Left ventricle myocardium superior (tissue), 1 donor: Measurements from ENCODE around the gene LCMT1. TPM values are rescaled to one million over a fixed set of nuclear protein-coding genes. Genes with fewer than 3 reads are reported as not detected.
"Not testable (repeated sequence)": the region's sequence is repeated elsewhere in the genome, so short reads cannot be mapped to it uniquely, and the experiment has no call there.

Experiments
- ATAC-seq: fragments of 200-7000 bp; cut with Tn5 transposase; one replicate; pipeline ENCODE4 v1.9.1; 2020; ENCODE audit warnings: mild to moderate bottlenecking, moderate library complexity
- DNase-seq: peaks from one replicate; pipeline ENCODE4 v3.0.0-alpha.2; 2020
- intact Hi-C: fragments of 100-400 bp; cut with micrococcal nuclease; formaldehyde crosslinking; loops from one replicate; pipeline ENCODE4 v1.11.0; 2022
- long read RNA-seq: library from polyadenylated mRNA; unstranded; transcript quantifications from one replicate; pipeline ENCODE4 v2.0.0, GENCODE V29; 2021
- total RNA-seq: library from RNA; stranded (reverse); fragmentation: NEBNext Ultra II Directional; extraction: Animal tissue kit (Norgen Biotek cat#: 25700); gene quantifications from one replicate; pipeline ENCODE4 v1.2.1, GENCODE V29; 2021
- donor health status: DM: no; HTN: yes; CAD: no; lungs with severe emphysema.

LCMT1 gene
- 41.7 TPM for total RNA-seq
- long read RNA-seq, transcript LCMT1-202 (9 exons, 989 nt), result minor isoform, 7 of 112 reads
- long read RNA-seq, transcript LCMT1-203 (11 exons, 1,368 nt), result major isoform, 88 of 112 reads
- long read RNA-seq, partial matches to known transcripts, result 1 of 112 reads
- long read RNA-seq, other reads (novel, unspliced or antisense), result 15 of 112 reads

- peak; percentile 88 for ATAC-seq
- intact Hi-C loops, result loop anchor here (10.0 kb wide), 1 partner anchor 47 kb away; no protein-coding TSS in a partner anchor
- peak; percentile 91 for DNase-seq
These were observed at the start of gene LCMT1 for GRCh38 chr16:25111403-25112166. TSS of gene LCMT1 (plus strand) at chr16:25111742. CDS start at chr16:25111884, 142 bp downstream.

- intact Hi-C loops, result loop anchor here (10.0 kb wide), 1 partner anchor 52 kb away; the partner anchor contains the start of gene LCMT1
- no peak for ATAC-seq
These were observed 48.4 kb upstream of the LCMT1 start for GRCh38 chr16:25063102-25063501.

GRCh38 chr16:25063865-25064264 lies 47.7 kb upstream of the LCMT1 start:
- DNase-seq (peak; percentile 39), ATAC-seq (peak; percentile 72)
- intact Hi-C loops, result loop anchor here (10.0 kb wide), 1 partner anchor 51 kb away; the partner anchor contains the start of gene LCMT1

More at GRCh38 chr16:25063102-25063501, 48.4 kb upstream of the LCMT1 start:
- DNase-seq, result no peak

GRCh38 chr16:25064281-25064680 lies 47.3 kb upstream of the LCMT1 start:
- not testable (repeated sequence) for DNase-seq, ATAC-seq
- intact Hi-C loops, result loop anchor here (10.0 kb wide), 1 partner anchor 51 kb away; the partner anchor contains the start of gene LCMT1

GRCh38 chr16:25064937-25065336 lies 46.6 kb upstream of the LCMT1 start:
- DNase-seq (no peak), ATAC-seq (no peak)
- intact Hi-C loops, result loop anchor here (10.0 kb wide), 1 partner anchor 50 kb away; the partner anchor contains the start of gene LCMT1

GRCh38 chr16:25065899-25066298 lies 45.6 kb upstream of the LCMT1 start:
- DNase-seq (no peak), ATAC-seq (no peak)
- intact Hi-C loops, result loop anchor here (10.0 kb wide), 1 partner anchor 49 kb away; the partner anchor contains the start of gene LCMT1

- DNase-seq, result no peak
- ATAC-seq, result no peak
- intact Hi-C loops, result loop anchor here (10.0 kb wide), 1 partner anchor 48 kb away; the partner anchor contains the start of gene LCMT1
These were observed 45.2 kb upstream of the LCMT1 start for GRCh38 chr16:25066426-25066746.

- intact Hi-C loops, result loop anchor here (10.0 kb wide), 1 partner anchor 48 kb away; the partner anchor contains the start of gene LCMT1
- ATAC-seq (peak; percentile 96), DNase-seq (peak; percentile 92)
These were observed 44.6 kb upstream of the LCMT1 start for GRCh38 chr16:25066747-25067631.

GRCh38 chr16:25073854-25074253 lies 37.7 kb upstream of the LCMT1 start:
- no peak for ATAC-seq
- no peak for DNase-seq
- intact Hi-C loops, result no loop called here

- intact Hi-C loops, result no loop called here
- DNase-seq, result no peak
- no peak for ATAC-seq
These were observed 33.1 kb upstream of the LCMT1 start for GRCh38 chr16:25078386-25078978.

- intact Hi-C loops, result no loop called here
- no peak for DNase-seq
- no peak for ATAC-seq
These were observed 31.7 kb upstream of the LCMT1 start for GRCh38 chr16:25079637-25080378.

GRCh38 chr16:25080420-25081131 lies 31.0 kb upstream of the LCMT1 start:
- ATAC-seq, result no peak
- intact Hi-C loops, result no loop called here
- no peak for DNase-seq

- DNase-seq (no peak), ATAC-seq (no peak)
- intact Hi-C loops, result no loop called here
These were observed 29.8 kb upstream of the LCMT1 start for GRCh38 chr16:25081702-25082101.

GRCh38 chr16:25083065-25083464 lies 28.5 kb upstream of the LCMT1 start:
- no peak for DNase-seq
- intact Hi-C loops, result no loop called here
- ATAC-seq, result no peak

GRCh38 chr16:25083701-25084100 lies 27.8 kb upstream of the LCMT1 start:
- intact Hi-C loops, result no loop called here
- ATAC-seq (no peak), DNase-seq (no peak)

- intact Hi-C loops, result no loop called here
- no peak for ATAC-seq
- DNase-seq, result no peak
These were observed 26.7 kb upstream of the LCMT1 start for GRCh38 chr16:25084797-25085196.

GRCh38 chr16:25087761-25088160 lies 23.8 kb upstream of the LCMT1 start:
- DNase-seq (no peak), ATAC-seq (no peak)
- intact Hi-C loops, result no loop called here

- DNase-seq (no peak), ATAC-seq (no peak)
- intact Hi-C loops, result no loop called here
These were observed 22.2 kb upstream of the LCMT1 start for GRCh38 chr16:25089351-25089750.
